ENCODE data around the gene GMCL1. TPM values are rescaled to one million over a fixed set of nuclear protein-coding genes. Genes with fewer than 3 reads are reported as not detected.

The GMCL1 gene
- total and polyA plus RNA-seq, 2 of the 13 experiments (the other 11 are each of a cell fraction or from before 2014, with no cell fraction given) = 18.7 to 24.0 TPM

GRCh38 chr2:69914164-69914949, 84.9 kb downstream of the GMCL1 start (continued):
- peak; percentile 32; the same call in 1 of the 2 replicates for TF ChIP-seq PRDM10 (CRISPR knock-in tag; IDR thresholded peaks at IDR 0.05; ENCODE audit: low read depth)
- TF ChIP-seq BORCS8-MEF2B (CRISPR knock-in tag; IDR thresholded peaks at IDR 0.05) = peak; percentile 86
- TF ChIP-seq FOSL1 (CRISPR knock-in tag; IDR thresholded peaks at IDR 0.05; ENCODE audit: borderline replicate concordance) = peak; percentile 55; the same call in 1 of the 2 replicates
- peak; percentile 82; the same call in 1 of the 2 replicates for TF ChIP-seq DZIP1 (CRISPR knock-in tag; IDR thresholded peaks at IDR 0.05)
- no peak; the same call in 1 of the 2 replicates for TF ChIP-seq MLX (CRISPR knock-in tag; IDR thresholded peaks at IDR 0.05)
- no peak for TF ChIP-seq FOXA1 (IDR thresholded peaks at IDR 0.05)
- TF ChIP-seq FOXA1 (CRISPR knock-in tag; IDR thresholded peaks at IDR 0.05) = no peak
- peak; percentile 58 for TF ChIP-seq RARA (CRISPR knock-in tag; IDR thresholded peaks at IDR 0.05)
- peak; percentile 77; the same call in 1 of the 2 replicates for TF ChIP-seq ZC3H4 (CRISPR knock-in tag; IDR thresholded peaks at IDR 0.05; ENCODE audit: borderline replicate concordance)
- TF ChIP-seq ZBTB46 (CRISPR knock-in tag; IDR thresholded peaks at IDR 0.05; ENCODE audit: borderline replicate concordance) = 0 out of 2 replicates have a peak, but pooled peaks have one; percentile 35
- TF ChIP-seq MYC (CRISPR knock-in tag; IDR thresholded peaks at IDR 0.05; ENCODE audit: borderline replicate concordance) = peak; percentile 99
- 0 out of 2 replicates have a peak, but pooled peaks have one; percentile 32 for TF ChIP-seq SP140L (CRISPR knock-in tag; IDR thresholded peaks at IDR 0.05; ENCODE audit: borderline replicate concordance)
- TF ChIP-seq MLLT10 (CRISPR knock-in tag; IDR thresholded peaks at IDR 0.05) = no peak
- peak; percentile 96; the same call in 1 of the 2 replicates for TF ChIP-seq BATF2 (CRISPR knock-in tag; IDR thresholded peaks at IDR 0.05)
- TF ChIP-seq DMAP1 (CRISPR knock-in tag; IDR thresholded peaks at IDR 0.05) = peak; percentile 99
- peak; percentile 85; the same call in 1 of the 2 replicates for TF ChIP-seq ELF4 (CRISPR knock-in tag; IDR thresholded peaks at IDR 0.05; ENCODE audit: borderline replicate concordance)
- no peak; the same call in 1 of the 2 replicates for TF ChIP-seq ZNF776 (CRISPR knock-in tag; IDR thresholded peaks at IDR 0.05)
- TF ChIP-seq ZNF841 (CRISPR knock-in tag; IDR thresholded peaks at IDR 0.05; ENCODE audit: borderline replicate concordance) = peak; percentile 90
- no peak for TF ChIP-seq NFE2L2 (IDR thresholded peaks at IDR 0.05; ENCODE audit: low read length)
- no peak for TF ChIP-seq SMAD1 (CRISPR knock-in tag; IDR thresholded peaks at IDR 0.05; ENCODE audit: borderline replicate concordance, low read depth)
